HepG2 (cell line): ENCODE results near the gene DNALI1. TPM values are rescaled to one million over a fixed set of nuclear protein-coding genes. Genes with fewer than 3 reads are reported as not detected.

Experiments
- MEIS2 ChIP-seq: sonication (generic); formaldehyde crosslinking; IDR thresholded peaks from 2 replicates; pipeline ENCODE4 v1.9.0; 2021; ENCODE audit warnings: mild to moderate bottlenecking, missing genetic modification reagents
- MYC ChIP-seq: sonication (generic); formaldehyde crosslinking; IDR thresholded peaks from 2 replicates; pipeline ENCODE4 v1.9.0; 2021; ENCODE audit warnings: missing genetic modification reagents, borderline replicate concordance
- SP140L ChIP-seq: sonication (generic); formaldehyde crosslinking; IDR thresholded peaks from 2 replicates; pipeline ENCODE4 v1.4.0; 2020; ENCODE audit warnings: missing genetic modification reagents, borderline replicate concordance
- ZFP82 ChIP-seq: sonication (generic); formaldehyde crosslinking; IDR thresholded peaks from 2 replicates; pipeline ENCODE4 v1.5.1; 2020; ENCODE audit warnings: mild to moderate bottlenecking, missing genetic modification reagents, borderline replicate concordance
- ZNF713 ChIP-seq: sonication (generic); formaldehyde crosslinking; IDR thresholded peaks from 2 replicates; pipeline ENCODE4 v1.4.0; 2020; ENCODE audit warnings: mild to moderate bottlenecking, missing genetic modification reagents
- polyA plus RNA-seq, 8 experiments: library from polyadenylated mRNA; depleted of rRNA in 3 of 8; stranded (reverse) in 7 of 8; unstranded in 1 of 8; fragments of >200 nt; fragmentation: Illumina TruSeq in 4 of 8; extraction: Trizol in 4 of 8; gene quantifications; 2 replicates each; pipeline versions ENCODE4 v1.2.1 to v1.2.3, GENCODE V29; 2011 to 2016; ENCODE audit warnings: low read depth in 4 of 8, missing spikeins in 1 of 8, mixed read lengths in 1 of 8; ENCODE audit not compliant: insufficient read depth in 1 of 8
- total RNA-seq, 5 experiments: library from RNA; depleted of rRNA; stranded (reverse); fragments of >200 nt; fragmentation: Illumina TruSeq; extraction: Trizol; gene quantifications; 2 replicates each; pipeline ENCODE4 v1.2.3, GENCODE V29; 2016; ENCODE audit warnings: low read depth in 1 of 5
- TF ChIP-seq, protein P1 (sequence below): sonication (generic); formaldehyde crosslinking; IDR thresholded peaks from 2 replicates; pipeline ENCODE4 v1.8.1; 2022; ENCODE audit warnings: low read depth, mild to moderate bottlenecking, missing genetic modification reagents
- TF ChIP-seq, protein P2 (sequence below): sonication (generic); formaldehyde crosslinking; IDR thresholded peaks from 2 replicates; pipeline ENCODE4 v1.4.0; 2020; ENCODE audit warnings: missing genetic modification reagents
- TF ChIP-seq, protein P3 (sequence below): sonication (generic); formaldehyde crosslinking; IDR thresholded peaks from 2 replicates; pipeline ENCODE4 v1.4.0; 2020; ENCODE audit warnings: missing genetic modification reagents
- TF ChIP-seq, protein P4 (sequence below): sonication (generic); formaldehyde crosslinking; IDR thresholded peaks from 2 replicates; pipeline ENCODE4 v1.5.0; 2020; ENCODE audit warnings: mild to moderate bottlenecking, missing genetic modification reagents, borderline replicate concordance
- TF ChIP-seq, protein P5 (sequence below): sonication (generic); formaldehyde crosslinking; IDR thresholded peaks from 2 replicates; pipeline ENCODE4 v1.9.0; 2021; ENCODE audit warnings: missing genetic modification reagents, borderline replicate concordance

Gene DNALI1
- total and polyA plus RNA-seq, 2 of the 13 experiments (the other 11 are each of a cell fraction or from before 2014, with no cell fraction given): 0.42 to 0.70 TPM

DNA sequence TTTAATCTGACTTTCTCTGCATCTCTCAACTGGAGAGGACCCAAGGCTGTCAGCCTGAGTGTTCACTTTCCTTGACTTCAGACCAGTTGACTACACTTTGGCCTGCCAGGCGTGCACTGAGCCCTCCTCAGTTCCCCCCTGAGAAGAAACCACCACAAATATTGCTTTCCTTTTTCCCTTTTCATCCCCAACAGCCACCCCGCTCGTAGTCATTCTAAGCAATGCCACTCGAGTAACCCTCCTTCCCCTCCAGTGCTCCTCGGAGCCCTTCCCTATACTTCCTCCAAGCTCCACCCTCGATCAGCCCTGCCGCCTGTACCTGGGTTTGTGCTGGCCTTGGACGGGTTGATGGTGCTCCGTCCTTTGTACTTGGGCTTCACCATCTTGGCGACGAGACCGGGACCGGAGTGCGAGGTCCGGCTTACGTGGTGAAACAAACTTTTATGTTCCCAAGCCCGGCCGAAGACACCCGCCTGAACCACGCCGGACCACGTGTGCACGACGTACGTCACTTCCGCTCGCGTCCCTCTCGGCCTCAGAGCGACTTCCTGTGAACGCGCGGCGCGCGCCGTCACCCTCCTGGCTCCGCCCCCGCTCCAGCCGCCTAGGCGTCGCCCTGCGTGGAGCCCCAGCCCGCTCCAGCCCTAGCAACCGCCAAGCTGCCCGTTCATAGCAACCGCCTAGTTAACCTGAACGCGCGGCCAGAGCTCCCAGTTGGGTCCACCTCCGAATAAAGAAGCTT lies 38.9 kb downstream of the DNALI1 start, which contains the start of gene GNL2 (continued):
- TF ChIP-seq, protein P1, sequence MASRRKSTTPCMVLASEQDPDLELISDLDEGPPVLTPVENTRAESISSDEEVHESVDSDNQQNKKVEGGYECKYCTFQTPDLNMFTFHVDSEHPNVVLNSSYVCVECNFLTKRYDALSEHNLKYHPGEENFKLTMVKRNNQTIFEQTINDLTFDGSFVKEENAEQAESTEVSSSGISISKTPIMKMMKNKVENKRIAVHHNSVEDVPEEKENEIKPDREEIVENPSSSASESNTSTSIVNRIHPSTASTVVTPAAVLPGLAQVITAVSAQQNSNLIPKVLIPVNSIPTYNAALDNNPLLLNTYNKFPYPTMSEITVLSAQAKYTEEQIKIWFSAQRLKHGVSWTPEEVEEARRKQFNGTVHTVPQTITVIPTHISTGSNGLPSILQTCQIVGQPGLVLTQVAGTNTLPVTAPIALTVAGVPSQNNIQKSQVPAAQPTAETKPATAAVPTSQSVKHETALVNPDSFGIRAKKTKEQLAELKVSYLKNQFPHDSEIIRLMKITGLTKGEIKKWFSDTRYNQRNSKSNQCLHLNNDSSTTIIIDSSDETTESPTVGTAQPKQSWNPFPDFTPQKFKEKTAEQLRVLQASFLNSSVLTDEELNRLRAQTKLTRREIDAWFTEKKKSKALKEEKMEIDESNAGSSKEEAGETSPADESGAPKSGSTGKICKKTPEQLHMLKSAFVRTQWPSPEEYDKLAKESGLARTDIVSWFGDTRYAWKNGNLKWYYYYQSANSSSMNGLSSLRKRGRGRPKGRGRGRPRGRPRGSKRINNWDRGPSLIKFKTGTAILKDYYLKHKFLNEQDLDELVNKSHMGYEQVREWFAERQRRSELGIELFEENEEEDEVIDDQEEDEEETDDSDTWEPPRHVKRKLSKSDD (CRISPR knock-in tag): no peak
- TF ChIP-seq ZFP82 (CRISPR knock-in tag) (no peak), ZNF713 (CRISPR knock-in tag) (no peak), MEIS2 (CRISPR knock-in tag) (no peak), MYC (CRISPR knock-in tag) (peak; percentile 95), SP140L (CRISPR knock-in tag) (no peak)
- TF ChIP-seq, protein P2, sequence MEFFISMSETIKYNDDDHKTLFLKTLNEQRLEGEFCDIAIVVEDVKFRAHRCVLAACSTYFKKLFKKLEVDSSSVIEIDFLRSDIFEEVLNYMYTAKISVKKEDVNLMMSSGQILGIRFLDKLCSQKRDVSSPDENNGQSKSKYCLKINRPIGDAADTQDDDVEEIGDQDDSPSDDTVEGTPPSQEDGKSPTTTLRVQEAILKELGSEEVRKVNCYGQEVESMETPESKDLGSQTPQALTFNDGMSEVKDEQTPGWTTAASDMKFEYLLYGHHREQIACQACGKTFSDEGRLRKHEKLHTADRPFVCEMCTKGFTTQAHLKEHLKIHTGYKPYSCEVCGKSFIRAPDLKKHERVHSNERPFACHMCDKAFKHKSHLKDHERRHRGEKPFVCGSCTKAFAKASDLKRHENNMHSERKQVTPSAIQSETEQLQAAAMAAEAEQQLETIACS (CRISPR knock-in tag): peak; percentile 97
- TF ChIP-seq, protein P3, sequence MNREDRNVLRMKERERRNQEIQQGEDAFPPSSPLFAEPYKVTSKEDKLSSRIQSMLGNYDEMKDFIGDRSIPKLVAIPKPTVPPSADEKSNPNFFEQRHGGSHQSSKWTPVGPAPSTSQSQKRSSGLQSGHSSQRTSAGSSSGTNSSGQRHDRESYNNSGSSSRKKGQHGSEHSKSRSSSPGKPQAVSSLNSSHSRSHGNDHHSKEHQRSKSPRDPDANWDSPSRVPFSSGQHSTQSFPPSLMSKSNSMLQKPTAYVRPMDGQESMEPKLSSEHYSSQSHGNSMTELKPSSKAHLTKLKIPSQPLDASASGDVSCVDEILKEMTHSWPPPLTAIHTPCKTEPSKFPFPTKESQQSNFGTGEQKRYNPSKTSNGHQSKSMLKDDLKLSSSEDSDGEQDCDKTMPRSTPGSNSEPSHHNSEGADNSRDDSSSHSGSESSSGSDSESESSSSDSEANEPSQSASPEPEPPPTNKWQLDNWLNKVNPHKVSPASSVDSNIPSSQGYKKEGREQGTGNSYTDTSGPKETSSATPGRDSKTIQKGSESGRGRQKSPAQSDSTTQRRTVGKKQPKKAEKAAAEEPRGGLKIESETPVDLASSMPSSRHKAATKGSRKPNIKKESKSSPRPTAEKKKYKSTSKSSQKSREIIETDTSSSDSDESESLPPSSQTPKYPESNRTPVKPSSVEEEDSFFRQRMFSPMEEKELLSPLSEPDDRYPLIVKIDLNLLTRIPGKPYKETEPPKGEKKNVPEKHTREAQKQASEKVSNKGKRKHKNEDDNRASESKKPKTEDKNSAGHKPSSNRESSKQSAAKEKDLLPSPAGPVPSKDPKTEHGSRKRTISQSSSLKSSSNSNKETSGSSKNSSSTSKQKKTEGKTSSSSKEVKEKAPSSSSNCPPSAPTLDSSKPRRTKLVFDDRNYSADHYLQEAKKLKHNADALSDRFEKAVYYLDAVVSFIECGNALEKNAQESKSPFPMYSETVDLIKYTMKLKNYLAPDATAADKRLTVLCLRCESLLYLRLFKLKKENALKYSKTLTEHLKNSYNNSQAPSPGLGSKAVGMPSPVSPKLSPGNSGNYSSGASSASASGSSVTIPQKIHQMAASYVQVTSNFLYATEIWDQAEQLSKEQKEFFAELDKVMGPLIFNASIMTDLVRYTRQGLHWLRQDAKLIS: no peak
- TF ChIP-seq, protein P4, sequence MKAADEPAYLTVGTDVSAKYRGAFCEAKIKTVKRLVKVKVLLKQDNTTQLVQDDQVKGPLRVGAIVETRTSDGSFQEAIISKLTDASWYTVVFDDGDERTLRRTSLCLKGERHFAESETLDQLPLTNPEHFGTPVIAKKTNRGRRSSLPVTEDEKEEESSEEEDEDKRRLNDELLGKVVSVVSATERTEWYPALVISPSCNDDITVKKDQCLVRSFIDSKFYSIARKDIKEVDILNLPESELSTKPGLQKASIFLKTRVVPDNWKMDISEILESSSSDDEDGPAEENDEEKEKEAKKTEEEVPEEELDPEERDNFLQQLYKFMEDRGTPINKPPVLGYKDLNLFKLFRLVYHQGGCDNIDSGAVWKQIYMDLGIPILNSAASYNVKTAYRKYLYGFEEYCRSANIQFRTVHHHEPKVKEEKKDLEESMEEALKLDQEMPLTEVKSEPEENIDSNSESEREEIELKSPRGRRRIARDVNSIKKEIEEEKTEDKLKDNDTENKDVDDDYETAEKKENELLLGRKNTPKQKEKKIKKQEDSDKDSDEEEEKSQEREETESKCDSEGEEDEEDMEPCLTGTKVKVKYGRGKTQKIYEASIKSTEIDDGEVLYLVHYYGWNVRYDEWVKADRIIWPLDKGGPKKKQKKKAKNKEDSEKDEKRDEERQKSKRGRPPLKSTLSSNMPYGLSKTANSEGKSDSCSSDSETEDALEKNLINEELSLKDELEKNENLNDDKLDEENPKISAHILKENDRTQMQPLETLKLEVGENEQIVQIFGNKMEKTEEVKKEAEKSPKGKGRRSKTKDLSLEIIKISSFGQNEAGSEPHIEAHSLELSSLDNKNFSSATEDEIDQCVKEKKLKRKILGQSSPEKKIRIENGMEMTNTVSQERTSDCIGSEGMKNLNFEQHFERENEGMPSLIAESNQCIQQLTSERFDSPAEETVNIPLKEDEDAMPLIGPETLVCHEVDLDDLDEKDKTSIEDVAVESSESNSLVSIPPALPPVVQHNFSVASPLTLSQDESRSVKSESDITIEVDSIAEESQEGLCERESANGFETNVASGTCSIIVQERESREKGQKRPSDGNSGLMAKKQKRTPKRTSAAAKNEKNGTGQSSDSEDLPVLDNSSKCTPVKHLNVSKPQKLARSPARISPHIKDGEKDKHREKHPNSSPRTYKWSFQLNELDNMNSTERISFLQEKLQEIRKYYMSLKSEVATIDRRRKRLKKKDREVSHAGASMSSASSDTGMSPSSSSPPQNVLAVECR (CRISPR knock-in tag): peak; percentile 99
- TF ChIP-seq, protein P5, sequence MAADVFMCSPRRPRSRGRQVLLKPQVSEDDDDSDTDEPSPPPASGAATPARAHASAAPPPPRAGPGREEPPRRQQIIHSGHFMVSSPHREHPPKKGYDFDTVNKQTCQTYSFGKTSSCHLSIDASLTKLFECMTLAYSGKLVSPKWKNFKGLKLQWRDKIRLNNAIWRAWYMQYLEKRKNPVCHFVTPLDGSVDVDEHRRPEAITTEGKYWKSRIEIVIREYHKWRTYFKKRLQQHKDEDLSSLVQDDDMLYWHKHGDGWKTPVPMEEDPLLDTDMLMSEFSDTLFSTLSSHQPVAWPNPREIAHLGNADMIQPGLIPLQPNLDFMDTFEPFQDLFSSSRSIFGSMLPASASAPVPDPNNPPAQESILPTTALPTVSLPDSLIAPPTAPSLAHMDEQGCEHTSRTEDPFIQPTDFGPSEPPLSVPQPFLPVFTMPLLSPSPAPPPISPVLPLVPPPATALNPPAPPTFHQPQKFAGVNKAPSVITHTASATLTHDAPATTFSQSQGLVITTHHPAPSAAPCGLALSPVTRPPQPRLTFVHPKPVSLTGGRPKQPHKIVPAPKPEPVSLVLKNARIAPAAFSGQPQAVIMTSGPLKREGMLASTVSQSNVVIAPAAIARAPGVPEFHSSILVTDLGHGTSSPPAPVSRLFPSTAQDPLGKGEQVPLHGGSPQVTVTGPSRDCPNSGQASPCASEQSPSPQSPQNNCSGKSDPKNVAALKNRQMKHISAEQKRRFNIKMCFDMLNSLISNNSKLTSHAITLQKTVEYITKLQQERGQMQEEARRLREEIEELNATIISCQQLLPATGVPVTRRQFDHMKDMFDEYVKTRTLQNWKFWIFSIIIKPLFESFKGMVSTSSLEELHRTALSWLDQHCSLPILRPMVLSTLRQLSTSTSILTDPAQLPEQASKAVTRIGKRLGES (CRISPR knock-in tag): 0 out of 2 replicates have a peak, but pooled peaks have one; percentile 46
